PC-9 (cell line): Measurements from ENCODE around the gene RNF43. TPM values are rescaled to one million over a fixed set of nuclear protein-coding genes. Genes with fewer than 3 reads are reported as not detected.

ENCODE experiments used
- BruUV-seq: library from RNA; stranded (reverse); fragments of 400-500 nt; replicated peaks from 2 replicates; lab custom pipeline; 2021; lab: Mats Ljungman, UMichigan
- CTCF ChIA-PET: fragments of 300-600 bp; sonication (Branson Sonifier 250); formaldehyde crosslinking; loops from one replicate; lab custom pipeline; 2022; ENCODE audit warnings: antibody characterized with exemption; lab: Charles Lee
- POLR2A ChIA-PET: fragments of 300-600 bp; sonication (Branson Sonifier 250); formaldehyde crosslinking; loops from one replicate; lab custom pipeline; 2022; ENCODE audit warnings: antibody characterized with exemption; ENCODE audit not compliant: unreplicated experiment; lab: Charles Lee
- DNase-seq, 2 experiments: peaks; one replicate each; pipeline versions ENCODE4 v3.0.0 to v3.0.0-alpha.2; 2015 to 2022; ENCODE audit warnings: mixed read lengths in 1 of 2
- H2AFZ ChIP-seq: fragments of 200-600 bp; sonication (generic); 2 replicates; pipeline ENCODE4 v1.8.1; 2017; ENCODE audit warnings: antibody characterized with exemption
- H3F3A ChIP-seq: fragments of 200-600 bp; sonication (generic); 2 replicates; pipeline ENCODE4 v1.8.1; 2017; ENCODE audit warnings: antibody characterized with exemption, mild to moderate bottlenecking, low read depth; ENCODE audit not compliant: insufficient read depth
- H3K27ac ChIP-seq: fragments of 200-600 bp; sonication (generic); 2 replicates; pipeline ENCODE4 v1.6.1; 2016; ENCODE audit warnings: mixed run types
- H3K27me3 ChIP-seq: fragments of 200-600 bp; sonication (generic); 2 replicates; pipeline ENCODE4 v1.6.1; 2016; ENCODE audit warnings: low read depth, mixed run types; ENCODE audit not compliant: insufficient read depth
- H3K36me3 ChIP-seq: fragments of 200-600 bp; sonication (generic); 2 replicates; pipeline ENCODE4 v1.6.1; 2016; ENCODE audit warnings: low read depth, mixed run types
- H3K4me1 ChIP-seq: fragments of 200-600 bp; sonication (generic); replicated peaks from 2 replicates; pipeline ENCODE4 v1.6.1; 2016; ENCODE audit warnings: mixed run types; ENCODE audit not compliant: insufficient read depth
- H3K4me2 ChIP-seq: fragments of 200-600 bp; sonication (generic); 2 replicates; pipeline ENCODE4 v1.6.1; 2017; ENCODE audit warnings: mixed run types
- H3K4me3 ChIP-seq: fragments of 200-600 bp; sonication (generic); 2 replicates; pipeline ENCODE4 v1.6.1; 2016; ENCODE audit warnings: mixed run types
- H3K79me2 ChIP-seq: fragments of 200-600 bp; sonication (generic); 2 replicates; pipeline ENCODE4 v1.6.1; 2017; ENCODE audit warnings: low read depth, mixed run types
- H3K9me2 ChIP-seq: fragments of 200-600 bp; sonication (generic); 2 replicates; pipeline ENCODE4 v1.8.1; 2017; ENCODE audit warnings: mild to moderate bottlenecking; ENCODE audit not compliant: insufficient read depth
- H3K9me3 ChIP-seq: fragments of 200-600 bp; sonication (generic); 2 replicates; pipeline ENCODE4 v1.8.1; 2016; ENCODE audit warnings: low read depth; ENCODE audit not compliant: insufficient read depth
- H4K20me1 ChIP-seq: fragments of 200-600 bp; sonication (generic); 2 replicates; pipeline ENCODE4 v1.8.1; 2017; ENCODE audit not compliant: insufficient read depth
- EZH2 ChIP-seq: fragments of 200-600 bp; sonication (generic); IDR thresholded peaks from 2 replicates; pipeline ENCODE4 v1.8.0; 2017; ENCODE audit warnings: antibody characterized with exemption, low read depth
- intact Hi-C: fragments of 100-400 bp; cut with micrococcal nuclease; formaldehyde crosslinking; loops from one replicate; pipeline ENCODE4 v1.10.0; 2022; ENCODE audit not compliant: unreplicated experiment
- total RNA-seq: library from RNA; stranded (reverse); gene quantifications from 2 replicates; pipeline ENCODE4 v1.2.3, GENCODE V29; 2021
- TF ChIP-seq, protein P1 (sequence below): fragments of 200-600 bp; sonication (generic); conservative IDR thresholded peaks from 2 replicates; pipeline ENCODE4 v1.6.1; 2017; ENCODE audit warnings: mixed run types, antibody characterized with exemption, mild to moderate bottlenecking, moderate library complexity

The RNF43 gene
- total RNA-seq, 1 experiment from 2014 or later: 0.33 TPM

DNA sequence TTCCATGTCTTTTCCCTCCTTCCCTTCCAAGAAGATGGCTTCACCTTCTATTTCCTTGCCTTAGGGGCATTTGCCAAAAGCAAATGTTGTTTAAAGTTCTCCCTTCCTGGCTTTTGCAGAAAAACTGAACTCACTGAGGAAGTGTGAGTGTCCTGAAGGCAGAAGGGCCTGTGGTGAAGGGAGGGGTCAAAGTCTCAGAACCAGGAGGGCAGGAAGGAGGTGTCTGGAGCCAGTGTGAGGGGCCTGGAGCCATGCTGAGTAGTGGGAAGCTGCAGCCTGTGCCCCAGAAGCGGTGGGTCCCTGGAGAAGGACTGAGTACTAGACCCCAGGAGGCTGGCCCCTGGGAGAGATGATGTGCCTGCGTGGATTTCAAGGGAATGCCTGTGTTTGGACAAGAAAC, 41.5 kb downstream of the RNF43 start:
- Histone ChIP-seq H4K20me1 (no peaks in the 10 kb centered on the region), H3K4me1 (peaks cover 23% of the 10 kb centered on the region), H3K4me2 (no peak overlapping the region), H3K36me3 (no peaks in the 10 kb centered on the region), H3F3A (0 out of 2 replicates have a peak, but pooled peaks cover 5% of the 10 kb centered on the region), H3K4me3 (no peak overlapping the region), H3K79me2 (no peaks in the 10 kb centered on the region), H3K27ac (no peak overlapping the region), H3K9me2 (no peaks in the 10 kb centered on the region), H2AFZ (no peak overlapping the region), H3K27me3 (peaks cover 10% of the 10 kb centered on the region), H3K9me3 (no peaks in the 10 kb centered on the region)
- POLR2A ChIA-PET: no interaction called here
- no peak for DNase-seq
- no TSS peak for BruUV-seq
- CTCF ChIA-PET: no interaction called here
- TF ChIP-seq, protein P1, sequence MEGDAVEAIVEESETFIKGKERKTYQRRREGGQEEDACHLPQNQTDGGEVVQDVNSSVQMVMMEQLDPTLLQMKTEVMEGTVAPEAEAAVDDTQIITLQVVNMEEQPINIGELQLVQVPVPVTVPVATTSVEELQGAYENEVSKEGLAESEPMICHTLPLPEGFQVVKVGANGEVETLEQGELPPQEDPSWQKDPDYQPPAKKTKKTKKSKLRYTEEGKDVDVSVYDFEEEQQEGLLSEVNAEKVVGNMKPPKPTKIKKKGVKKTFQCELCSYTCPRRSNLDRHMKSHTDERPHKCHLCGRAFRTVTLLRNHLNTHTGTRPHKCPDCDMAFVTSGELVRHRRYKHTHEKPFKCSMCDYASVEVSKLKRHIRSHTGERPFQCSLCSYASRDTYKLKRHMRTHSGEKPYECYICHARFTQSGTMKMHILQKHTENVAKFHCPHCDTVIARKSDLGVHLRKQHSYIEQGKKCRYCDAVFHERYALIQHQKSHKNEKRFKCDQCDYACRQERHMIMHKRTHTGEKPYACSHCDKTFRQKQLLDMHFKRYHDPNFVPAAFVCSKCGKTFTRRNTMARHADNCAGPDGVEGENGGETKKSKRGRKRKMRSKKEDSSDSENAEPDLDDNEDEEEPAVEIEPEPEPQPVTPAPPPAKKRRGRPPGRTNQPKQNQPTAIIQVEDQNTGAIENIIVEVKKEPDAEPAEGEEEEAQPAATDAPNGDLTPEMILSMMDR: no peak
- TF ChIP-seq EZH2: no peak
- intact Hi-C loops: loop anchor here (2.0 kb wide), 2 partner anchors 15 to 23 kb away; partner anchors contain the start of gene SUPT4H1

DNA sequence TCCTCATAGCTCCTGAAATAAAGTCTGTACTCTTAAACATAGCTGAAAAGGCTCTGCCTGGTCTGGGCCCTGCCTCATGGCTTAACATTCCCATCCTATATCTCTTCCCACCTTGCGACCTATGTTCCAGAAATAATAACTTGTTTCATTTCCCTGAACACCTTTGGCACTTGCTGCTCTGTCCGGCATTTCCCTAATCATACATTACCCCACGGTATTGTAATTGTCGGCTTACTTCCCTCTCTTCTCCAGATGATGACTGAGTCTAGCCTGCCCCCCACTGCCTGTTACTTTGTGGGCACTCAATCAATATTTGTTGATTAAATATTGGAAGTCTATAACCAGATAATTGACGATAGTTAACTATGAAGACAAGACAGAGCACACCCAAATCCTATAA, 42.1 kb downstream of the RNF43 start:
- peaks cover 23% of the 10 kb centered on the region for H3K4me1 ChIP-seq
- H3K27ac ChIP-seq: no peak overlapping the region
- peaks cover 8% of the 10 kb centered on the region; the same call in 1 of the 2 replicates for H3K27me3 ChIP-seq
- TF ChIP-seq, protein P1: no peak
- no peaks in the 10 kb centered on the region for H3K79me2 ChIP-seq
- 0 out of 2 replicates have a peak, but pooled peaks cover 5% of the 10 kb centered on the region for H3F3A ChIP-seq
- H2AFZ ChIP-seq: no peak overlapping the region
- no peaks in the 10 kb centered on the region for H4K20me1 ChIP-seq
- ChIA-PET POLR2A (no interaction called here), CTCF (no interaction called here)
- H3K4me3 ChIP-seq: no peak overlapping the region
- intact Hi-C loops: no loop called here
- no peak for DNase-seq
- H3K9me2 ChIP-seq: no peaks in the 10 kb centered on the region
- no TSS peak for BruUV-seq
- H3K36me3 ChIP-seq: no peaks in the 10 kb centered on the region
- no peak overlapping the region for H3K4me2 ChIP-seq
- H3K9me3 ChIP-seq: no peaks in the 10 kb centered on the region

DNA sequence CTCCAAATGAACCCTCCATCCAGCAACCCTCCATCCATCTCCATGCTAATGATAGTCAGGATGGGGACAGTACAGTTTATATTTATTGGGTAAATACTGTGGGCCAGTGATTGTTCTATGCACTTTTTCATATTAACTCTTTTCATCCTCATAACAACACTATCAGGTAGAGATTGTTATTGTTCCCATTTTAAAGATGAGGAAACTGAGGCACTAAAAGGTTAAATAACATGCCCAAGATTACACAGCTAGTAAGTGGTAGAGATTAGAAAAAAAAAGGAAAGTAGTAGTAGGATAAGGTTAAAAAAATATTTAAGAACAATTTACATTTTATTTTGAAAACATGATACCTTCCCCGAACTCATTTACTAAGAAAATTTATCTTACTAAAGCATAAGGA, 43.4 kb downstream of the RNF43 start:
- no peak overlapping the region for H3K4me2 ChIP-seq
- no peaks in the 10 kb centered on the region for H3K9me2 ChIP-seq
- POLR2A ChIA-PET: no interaction called here
- H3K4me3 ChIP-seq: no peak overlapping the region
- H3K27ac ChIP-seq: no peak overlapping the region
- H3K9me3 ChIP-seq: no peaks in the 10 kb centered on the region
- BruUV-seq: no TSS peak
- no peaks in the 10 kb centered on the region for H4K20me1 ChIP-seq
- 0 out of 2 replicates have a peak, but pooled peaks cover 5% of the 10 kb centered on the region for H3F3A ChIP-seq
- peaks cover 23% of the 10 kb centered on the region for H3K4me1 ChIP-seq
- CTCF ChIA-PET: no interaction called here
- H3K36me3 ChIP-seq: no peaks in the 10 kb centered on the region
- intact Hi-C loops: no loop called here
- TF ChIP-seq, protein P1: no peak
- TF ChIP-seq EZH2: no peak
- H2AFZ ChIP-seq: no peak overlapping the region
- H3K27me3 ChIP-seq: peaks cover 8% of the 10 kb centered on the region; the same call in 1 of the 2 replicates
- DNase-seq: no peak
- no peaks in the 10 kb centered on the region for H3K79me2 ChIP-seq
